PC-3 (cell line): ENCODE measurements around the gene NR1H2. TPM values are rescaled to one million over a fixed set of nuclear protein-coding genes. Genes with fewer than 3 reads are reported as not detected.

Experiments used
- ATAC-seq: fragments of 200-7000 bp; cut with Tn5 transposase; 2 replicates; pipeline ENCODE4 v1.9.1; 2020; ENCODE audit warnings: mild to moderate bottlenecking, moderate library complexity
- BruUV-seq: library from RNA; stranded (reverse); fragments of 400-500 nt; replicated peaks from 2 replicates; lab custom pipeline; 2021; lab: Mats Ljungman, UMichigan
- CTCF ChIA-PET: fragments of 300-600 bp; sonication (Branson Sonifier 250); formaldehyde crosslinking; loops from one replicate; lab custom pipeline; 2022; ENCODE audit warnings: antibody characterized with exemption; lab: Charles Lee
- POLR2A ChIA-PET: fragments of 300-600 bp; sonication (Branson Sonifier 250); formaldehyde crosslinking; loops from one replicate; lab custom pipeline; 2022; ENCODE audit warnings: antibody characterized with exemption; ENCODE audit not compliant: unreplicated experiment; lab: Charles Lee
- DNase-seq: peaks from one replicate; pipeline ENCODE4 v3.0.0-alpha.2; 2015
- H2AFZ ChIP-seq: fragments of 300-600 bp; sonication (generic); 2 replicates; pipeline ENCODE4 v1.6.0; 2016; ENCODE audit warnings: antibody characterized with exemption, low read length
- H3F3A ChIP-seq: fragments of 300-600 bp; sonication (generic); one replicate; pipeline ENCODE4 v1.6.0; 2017; ENCODE audit warnings: antibody characterized with exemption, low read length, control low read depth, mild to moderate bottlenecking; ENCODE audit not compliant: unreplicated experiment
- H3K27ac ChIP-seq: fragments of 300-600 bp; sonication (generic); 2 replicates; pipeline ENCODE4 v1.5.1; 2016; ENCODE audit warnings: mild to moderate bottlenecking, low read length
- H3K27me3 ChIP-seq: fragments of 300-600 bp; sonication (generic); 2 replicates; pipeline ENCODE4 v1.6.1; 2016; ENCODE audit warnings: low read length, mixed read lengths
- H3K36me3 ChIP-seq: fragments of 300-600 bp; sonication (generic); 2 replicates; pipeline ENCODE4 v1.6.1; 2016; ENCODE audit warnings: low read depth, mixed run types, low read length, mixed read lengths
- H3K4me1 ChIP-seq: fragments of 300-600 bp; sonication (generic); 2 replicates; pipeline ENCODE4 v1.5.1; 2016; ENCODE audit warnings: low read length; ENCODE audit not compliant: insufficient read depth
- H3K4me2 ChIP-seq: fragments of 300-600 bp; sonication (generic); 2 replicates; pipeline ENCODE4 v1.6.0; 2016; ENCODE audit warnings: low read length
- H3K4me3 ChIP-seq: fragments of 300-600 bp; sonication (generic); 2 replicates; pipeline ENCODE4 v1.5.1; 2016; ENCODE audit warnings: mild to moderate bottlenecking, low read length, mixed read lengths
- H3K79me2 ChIP-seq: fragments of 300-600 bp; sonication (generic); 2 replicates; pipeline ENCODE4 v1.6.1; 2017; ENCODE audit warnings: low read length, mixed read lengths
- H3K9ac ChIP-seq: fragments of 300-600 bp; sonication (generic); 2 replicates; pipeline ENCODE4 v1.6.0; 2016; ENCODE audit warnings: mild to moderate bottlenecking, low read length
- H3K9me2 ChIP-seq: fragments of 300-600 bp; sonication (generic); replicated peaks from 2 replicates; pipeline ENCODE4 v1.6.1; 2016; ENCODE audit warnings: mixed run types, low read length, mixed read lengths
- H3K9me3 ChIP-seq: fragments of 300-600 bp; sonication (generic); 2 replicates; pipeline ENCODE4 v1.6.1; 2016; ENCODE audit warnings: low read length, mixed read lengths
- H4K20me1 ChIP-seq: fragments of 300-600 bp; sonication (generic); 2 replicates; pipeline ENCODE4 v1.6.1; 2016; ENCODE audit warnings: low read length, mixed read lengths
- EZH2 ChIP-seq: fragments of 300-600 bp; sonication (generic); IDR thresholded peaks from one replicate; pipeline ENCODE4 v1.6.1; 2017; ENCODE audit warnings: antibody characterized with exemption, mild to moderate bottlenecking, low read length; ENCODE audit not compliant: unreplicated experiment
- EZH2phosphoT487 ChIP-seq: fragments of 300-600 bp; sonication (generic); IDR thresholded peaks from 2 replicates; pipeline ENCODE4 v1.6.1; 2018; ENCODE audit warnings: mild to moderate bottlenecking, antibody characterized with exemption, low read length, borderline replicate concordance
- intact Hi-C: fragments of 100-400 bp; cut with micrococcal nuclease; formaldehyde crosslinking; loops from 2 replicates; pipeline ENCODE4 v1.9.0; 2023
- total RNA-seq: library from RNA; depleted of rRNA; stranded (reverse); fragments of >200 nt; gene quantifications from 2 replicates; pipeline ENCODE4 v1.2.3, GENCODE V29; 2014
- TF ChIP-seq, protein P1 (sequence below): fragments of 300-600 bp; sonication (generic); conservative IDR thresholded peaks from 2 replicates; pipeline ENCODE4 v1.5.1; 2017; ENCODE audit warnings: antibody characterized with exemption, low read depth, mild to moderate bottlenecking, low read length

The NR1H2 gene
- total RNA-seq, 1 experiment from 2014 or later = 130 TPM

DNA sequence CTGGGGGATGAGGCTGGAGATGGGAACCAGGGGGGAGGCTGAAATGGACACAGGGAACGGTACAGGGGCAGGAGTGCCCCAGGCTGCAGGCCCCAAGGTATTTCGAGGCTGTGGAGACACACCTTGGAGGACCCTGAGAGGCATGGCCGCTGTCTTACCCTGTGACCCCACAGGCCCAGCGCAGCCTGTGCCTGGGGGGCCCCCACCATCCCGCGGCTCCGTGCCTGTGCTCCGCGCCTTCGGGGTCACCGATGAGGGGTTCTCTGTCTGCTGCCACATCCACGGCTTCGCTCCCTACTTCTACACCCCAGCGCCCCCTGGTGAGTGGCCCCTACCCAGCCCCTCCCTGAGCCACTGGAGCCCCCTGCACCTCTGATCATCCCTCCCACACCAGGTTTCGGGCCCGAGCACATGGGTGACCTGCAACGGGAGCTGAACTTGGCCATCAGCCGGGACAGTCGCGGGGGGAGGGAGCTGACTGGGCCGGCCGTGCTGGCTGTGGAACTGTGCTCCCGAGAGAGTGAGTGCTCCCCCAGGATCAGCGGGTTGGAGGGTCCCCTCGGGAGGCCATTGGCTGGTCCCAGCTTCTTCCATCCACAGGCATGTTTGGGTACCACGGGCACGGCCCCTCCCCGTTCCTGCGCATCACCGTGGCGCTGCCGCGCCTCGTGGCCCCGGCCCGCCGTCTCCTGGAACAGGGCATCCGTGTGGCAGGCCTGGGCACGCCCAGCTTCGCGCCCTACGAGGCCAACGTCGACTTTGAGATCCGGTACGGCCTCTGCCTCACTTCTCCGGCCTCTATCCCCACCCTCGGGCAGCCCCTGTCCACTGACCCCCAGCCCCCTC, 25.6 kb downstream of the NR1H2 start:
- no peak overlapping the region for H3K27ac ChIP-seq
- H3K9me3 ChIP-seq = no peaks in the 10 kb centered on the region
- no peak overlapping the region for H2AFZ ChIP-seq
- TF ChIP-seq EZH2phosphoT487 (no peak), EZH2 (no peak)
- TF ChIP-seq, protein P1, sequence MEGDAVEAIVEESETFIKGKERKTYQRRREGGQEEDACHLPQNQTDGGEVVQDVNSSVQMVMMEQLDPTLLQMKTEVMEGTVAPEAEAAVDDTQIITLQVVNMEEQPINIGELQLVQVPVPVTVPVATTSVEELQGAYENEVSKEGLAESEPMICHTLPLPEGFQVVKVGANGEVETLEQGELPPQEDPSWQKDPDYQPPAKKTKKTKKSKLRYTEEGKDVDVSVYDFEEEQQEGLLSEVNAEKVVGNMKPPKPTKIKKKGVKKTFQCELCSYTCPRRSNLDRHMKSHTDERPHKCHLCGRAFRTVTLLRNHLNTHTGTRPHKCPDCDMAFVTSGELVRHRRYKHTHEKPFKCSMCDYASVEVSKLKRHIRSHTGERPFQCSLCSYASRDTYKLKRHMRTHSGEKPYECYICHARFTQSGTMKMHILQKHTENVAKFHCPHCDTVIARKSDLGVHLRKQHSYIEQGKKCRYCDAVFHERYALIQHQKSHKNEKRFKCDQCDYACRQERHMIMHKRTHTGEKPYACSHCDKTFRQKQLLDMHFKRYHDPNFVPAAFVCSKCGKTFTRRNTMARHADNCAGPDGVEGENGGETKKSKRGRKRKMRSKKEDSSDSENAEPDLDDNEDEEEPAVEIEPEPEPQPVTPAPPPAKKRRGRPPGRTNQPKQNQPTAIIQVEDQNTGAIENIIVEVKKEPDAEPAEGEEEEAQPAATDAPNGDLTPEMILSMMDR = peak; percentile 37; the same call in 1 of the 2 replicates
- DNase-seq (no peak), ATAC-seq (no peak)
- H3K36me3 ChIP-seq = peaks cover 26% of the 10 kb centered on the region
- H3K27me3 ChIP-seq = no peaks in the 10 kb centered on the region
- POLR2A ChIA-PET = no interaction called here
- H3K9ac ChIP-seq = no peak overlapping the region
- no TSS peak for BruUV-seq
- no peaks in the 10 kb centered on the region for H4K20me1 ChIP-seq
- no peaks in the 10 kb centered on the region for H3K79me2 ChIP-seq
- CTCF ChIA-PET = no interaction called here
- H3K4me1 ChIP-seq = no peaks in the 10 kb centered on the region
- no peak overlapping the region for H3K4me3 ChIP-seq
- intact Hi-C loops = no loop called here
- no peaks in the 10 kb centered on the region for H3F3A ChIP-seq
- no peak overlapping the region for H3K4me2 ChIP-seq
- H3K9me2 ChIP-seq = no peaks in the 10 kb centered on the region

DNA sequence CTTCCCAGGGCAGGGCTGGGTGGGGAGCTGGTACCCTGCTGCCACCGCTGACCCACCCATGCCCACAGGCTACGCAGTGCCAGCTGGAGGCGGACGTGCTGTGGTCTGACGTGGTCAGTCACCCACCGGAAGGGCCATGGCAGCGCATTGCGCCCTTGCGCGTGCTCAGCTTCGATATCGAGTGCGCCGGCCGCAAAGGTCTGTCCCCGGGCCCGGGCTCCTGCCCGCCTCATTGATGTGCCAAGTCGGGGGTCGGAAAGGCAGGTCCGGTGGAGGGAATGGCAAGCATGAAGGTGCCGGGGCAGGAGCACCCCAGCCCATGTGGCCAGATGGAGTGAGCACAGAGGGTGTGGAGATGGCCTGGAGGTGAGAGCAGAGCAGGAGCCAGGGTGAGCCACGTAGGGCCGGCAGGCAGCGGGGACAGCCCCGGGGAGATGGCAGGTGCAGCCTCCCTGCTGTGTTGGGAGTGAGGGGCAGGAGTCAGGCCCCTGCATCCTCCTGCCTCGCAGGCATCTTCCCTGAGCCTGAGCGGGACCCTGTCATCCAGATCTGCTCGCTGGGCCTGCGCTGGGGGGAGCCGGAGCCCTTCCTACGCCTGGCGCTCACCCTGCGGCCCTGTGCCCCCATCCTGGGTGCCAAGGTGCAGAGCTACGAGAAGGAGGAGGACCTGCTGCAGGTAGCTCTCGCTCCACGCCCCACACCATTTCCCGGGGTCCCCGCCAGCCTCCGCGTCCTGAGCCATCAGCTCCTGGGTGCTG, 26.5 kb downstream of the NR1H2 start:
- H3K27ac ChIP-seq = no peak overlapping the region
- no peaks in the 10 kb centered on the region for H3F3A ChIP-seq
- H3K9me2 ChIP-seq = no peaks in the 10 kb centered on the region
- no peaks in the 10 kb centered on the region for H3K79me2 ChIP-seq
- H3K4me3 ChIP-seq = no peak overlapping the region
- TF ChIP-seq, protein P1 = no peak
- TF ChIP-seq EZH2phosphoT487 = no peak
- TF ChIP-seq EZH2 = no peak
- H3K4me1 ChIP-seq = no peaks in the 10 kb centered on the region
- POLR2A ChIA-PET = no interaction called here
- H3K9ac ChIP-seq = no peak overlapping the region
- intact Hi-C loops = no loop called here
- H3K27me3 ChIP-seq = no peaks in the 10 kb centered on the region
- H4K20me1 ChIP-seq = no peaks in the 10 kb centered on the region
- no peaks in the 10 kb centered on the region for H3K9me3 ChIP-seq
- no TSS peak for BruUV-seq
- CTCF ChIA-PET = no interaction called here
- peaks cover 29% of the 10 kb centered on the region for H3K36me3 ChIP-seq
- H3K4me2 ChIP-seq = no peak overlapping the region
- ATAC-seq = no peak
- no peak overlapping the region for H2AFZ ChIP-seq
- no peak for DNase-seq
